Testis (tissue), 3 donors: Measurements from ENCODE around the gene SLC5A6. TPM values are rescaled to one million over a fixed set of nuclear protein-coding genes. Genes with fewer than 3 reads are reported as not detected.

Experiments used
- DNase-seq: peaks from one replicate; pipeline ENCODE4 v3.0.0-alpha.2; 2019
- H3K27ac ChIP-seq, 2 donors: fragments of 200-600 bp; sonication (generic); one replicate each; pipeline ENCODE4 v1.5.1; 2019
- H3K27me3 ChIP-seq: fragments of 200-600 bp; sonication (generic); one replicate; pipeline ENCODE4 v1.5.1; 2019
- H3K36me3 ChIP-seq: fragments of 200-600 bp; sonication (generic); one replicate; pipeline ENCODE4 v1.5.1; 2017; ENCODE audit warnings: low read depth; ENCODE audit errors: missing control alignments
- H3K4me1 ChIP-seq: fragments of 200-600 bp; sonication (generic); one replicate; pipeline ENCODE4 v1.5.1; 2019
- H3K4me3 ChIP-seq, 2 donors: fragments of 200-600 bp; sonication (generic); one replicate each; pipeline ENCODE4 v1.5.1; 2017 to 2019
- H3K9me3 ChIP-seq: fragments of 200-600 bp; sonication (generic); one replicate; pipeline ENCODE4 v1.5.1; 2017
- CTCF ChIP-seq, 3 experiments: fragments of 450-650 bp in 2 of 3; fragments of 200-600 bp in 1 of 3; sonication (generic) in 1 of 3; IDR thresholded peaks; one replicate each; pipeline ENCODE4 v1.5.1; 2016 to 2019; ENCODE audit warnings: antibody characterized with exemption in 3 of 3, mild to moderate bottlenecking in 2 of 3, moderate library complexity in 1 of 3
- POLR2A ChIP-seq: fragments of 450-650 bp; IDR thresholded peaks from one replicate; pipeline ENCODE4 v1.6.1; 2017; ENCODE audit warnings: antibody characterized with exemption, mild to moderate bottlenecking, moderate library complexity
- WGBS, 2 donors: methylation state at CpG; one replicate each; pipeline ENCODE4 v1.1.5; 2018; 5-methylcytosine and 5-hydroxymethylcytosine counted together
- intact Hi-C: fragments of 100-400 bp; cut with DNase I; formaldehyde crosslinking; loops from one replicate; pipeline ENCODE4 v1.15.1; 2023; ENCODE audit warnings: low total_unique reads
- polyA plus RNA-seq: library from polyadenylated mRNA; stranded (reverse); fragments of 350-450 nt; fragmentation: Illumina TruSeq; extraction: RNeasy Lipid Tissue Mini Kit (QIAGEN cat#74804); gene quantifications from one replicate; pipeline ENCODE4 v1.2.3, GENCODE V29; 2014; ENCODE audit warnings: low read depth, low replicate concordance; ENCODE audit not compliant: insufficient read depth
- total RNA-seq, 2 donors: library from RNA; depleted of rRNA; stranded (reverse); fragments of >200 nt; gene quantifications; one replicate each; pipeline ENCODE4 v1.2.3, GENCODE V29; 2016

The SLC5A6 gene
- total and polyA plus RNA-seq, 3 donors from 2014 or later = 83.4 to 84.0 (median 83.9) TPM

GRCh38 chr2:27205206-27205605, 6.9 kb downstream of the SLC5A6 start:
- H3K4me3 ChIP-seq = no peak overlapping the region
- H3K9me3 ChIP-seq = no peaks in the 10 kb centered on the region
- no peak for DNase-seq
- TF ChIP-seq POLR2A = no peak
- TF ChIP-seq CTCF (IDR thresholded peaks at IDR 0.05) = no peak
- intact Hi-C loops = no loop called here
- H3K4me1 ChIP-seq = no peaks in the 10 kb centered on the region
- WGBS, 2 donors = 42 to 50% methylated on average over 1 to 8 of the region's 8 CpGs
- no peaks in the 10 kb centered on the region for H3K27me3 ChIP-seq
- H3K36me3 ChIP-seq = no peaks in the 10 kb centered on the region
- H3K27ac ChIP-seq = peak overlapping the region in 1 of 2 donors; percentile 17

GRCh38 chr2:27204566-27204965, 7.5 kb downstream of the SLC5A6 start:
- Histone ChIP-seq H3K9me3 (no peaks in the 10 kb centered on the region), H3K36me3 (no peaks in the 10 kb centered on the region), H3K4me1 (peaks cover under 1% of the 10 kb centered on the region), H3K27ac (no peak overlapping the region), H3K4me3 (no peak overlapping the region), H3K27me3 (no peaks in the 10 kb centered on the region)
- no peak for DNase-seq
- TF ChIP-seq POLR2A (no peak), CTCF (IDR thresholded peaks at IDR 0.05) (no peak)
- 90% methylated on average over 8 of the region's 8 CpGs; no CpG with 5 or more reads in 1 of the 2 donors for WGBS, 2 donors
- intact Hi-C loops = no loop called here

GRCh38 chr2:27203741-27204140, 8.3 kb downstream of the SLC5A6 start:
- WGBS, 2 donors = 95 to 99% methylated on average over 8 to 9 of the region's 9 CpGs
- no peak overlapping the region for H3K4me3 ChIP-seq
- no peak overlapping the region for H3K27ac ChIP-seq
- peaks cover 5% of the 10 kb centered on the region for H3K4me1 ChIP-seq
- no peak for DNase-seq
- TF ChIP-seq POLR2A (no peak), CTCF (IDR thresholded peaks at IDR 0.05) (no peak)
- intact Hi-C loops = no loop called here
- H3K9me3 ChIP-seq = no peaks in the 10 kb centered on the region
- no peaks in the 10 kb centered on the region for H3K36me3 ChIP-seq
- H3K27me3 ChIP-seq = no peaks in the 10 kb centered on the region

GRCh38 chr2:27202854-27203253, 9.2 kb downstream of the SLC5A6 start:
- no peak for DNase-seq

More at GRCh38 chr2:27202854-27203253, 9.2 kb downstream of the SLC5A6 start:
- Histone ChIP-seq H3K4me3 (no peak overlapping the region), H3K9me3 (no peaks in the 10 kb centered on the region), H3K36me3 (no peaks in the 10 kb centered on the region), H3K27ac (peak overlapping the region in 1 of 2 donors; percentile 19), H3K4me1 (peaks cover 5% of the 10 kb centered on the region), H3K27me3 (no peaks in the 10 kb centered on the region)
- intact Hi-C loops = no loop called here
- 77 to 90% methylated on average over 2 of the region's 2 CpGs for WGBS, 2 donors
- no peak for TF ChIP-seq POLR2A
- no peak for TF ChIP-seq CTCF (IDR thresholded peaks at IDR 0.05)
